GM23248 (cell line): ENCODE data around the gene ERC2. TPM values are rescaled to one million over a fixed set of nuclear protein-coding genes. Genes with fewer than 3 reads are reported as not detected.

Experiments used
- DNase-seq: peaks from one replicate; pipeline ENCODE4 v3.0.0-alpha.2; 2015
- H2AFZ ChIP-seq: fragments of 200-600 bp; sonication (generic); 2 replicates; pipeline ENCODE4 v1.6.1; 2016; ENCODE audit warnings: antibody characterized with exemption
- H3F3A ChIP-seq: fragments of 200-600 bp; sonication (generic); 2 replicates; pipeline ENCODE4 v1.6.1; 2016; ENCODE audit warnings: mild to moderate bottlenecking, antibody characterized with exemption, mixed run types; ENCODE audit not compliant: insufficient read depth
- H3K27ac ChIP-seq: fragments of 200-600 bp; sonication (generic); 2 replicates; pipeline ENCODE4 v1.5.1; 2016; ENCODE audit warnings: mild to moderate bottlenecking
- H3K27me3 ChIP-seq: fragments of 200-600 bp; sonication (generic); replicated peaks from 2 replicates; pipeline ENCODE4 v1.6.1; 2016; ENCODE audit warnings: mild to moderate bottlenecking; ENCODE audit not compliant: insufficient read depth
- H3K36me3 ChIP-seq: fragments of 200-600 bp; sonication (generic); 2 replicates; pipeline ENCODE4 v1.6.1; 2016; ENCODE audit warnings: low read depth, mild to moderate bottlenecking
- H3K4me1 ChIP-seq: fragments of 200-600 bp; sonication (generic); 2 replicates; pipeline ENCODE4 v1.6.1; 2016; ENCODE audit warnings: mild to moderate bottlenecking; ENCODE audit not compliant: insufficient read depth
- H3K4me2 ChIP-seq: fragments of 200-600 bp; sonication (generic); one replicate; pipeline ENCODE4 v1.6.1; 2016; ENCODE audit warnings: mild to moderate bottlenecking; ENCODE audit not compliant: unreplicated experiment
- H3K4me3 ChIP-seq: fragments of 200-600 bp; sonication (generic); 2 replicates; pipeline ENCODE4 v1.5.1; 2016; ENCODE audit warnings: mild to moderate bottlenecking
- H3K79me2 ChIP-seq: fragments of 200-600 bp; sonication (generic); 2 replicates; pipeline ENCODE4 v1.6.1; 2016; ENCODE audit warnings: mild to moderate bottlenecking; ENCODE audit not compliant: insufficient read depth
- H3K9ac ChIP-seq: fragments of 200-600 bp; sonication (generic); 2 replicates; pipeline ENCODE4 v1.6.1; 2016; ENCODE audit warnings: mild to moderate bottlenecking
- H3K9me2 ChIP-seq: fragments of 200-600 bp; sonication (generic); 2 replicates; pipeline ENCODE4 v1.6.1; 2016; ENCODE audit warnings: mixed run types, mild to moderate bottlenecking, moderate library complexity; ENCODE audit not compliant: insufficient read depth
- H3K9me3 ChIP-seq: fragments of 200-600 bp; sonication (generic); one replicate; pipeline ENCODE4 v1.6.1; 2017; ENCODE audit warnings: low read depth
- H4K20me1 ChIP-seq: fragments of 200-600 bp; sonication (generic); 2 replicates; pipeline ENCODE4 v1.6.0; 2016; ENCODE audit not compliant: insufficient read depth
- EZH2 ChIP-seq: fragments of 200-600 bp; sonication (generic); IDR thresholded peaks from 2 replicates; pipeline ENCODE4 v1.6.1; 2018; ENCODE audit warnings: antibody characterized with exemption, mild to moderate bottlenecking; ENCODE audit not compliant: insufficient read depth, poor library complexity, severe bottlenecking
- EZH2phosphoT487 ChIP-seq: fragments of 200-600 bp; sonication (generic); IDR thresholded peaks from 2 replicates; pipeline ENCODE4 v1.6.1; 2018; ENCODE audit warnings: antibody characterized with exemption, moderate library complexity, mild to moderate bottlenecking, low read depth; ENCODE audit not compliant: insufficient read depth
- WGBS, 2 experiments: methylation state at CpG; one replicate each; pipeline ENCODE4 v1.1.6; 2015 to 2017; ENCODE audit warnings: low lambda C conversion rate in 2 of 2, low coverage in 1 of 2; ENCODE audit errors: missing lambda C conversion rate in 2 of 2; 5-methylcytosine and 5-hydroxymethylcytosine counted together
- in situ Hi-C: fragments of 300-500 bp; cut with MboI; formaldehyde crosslinking; loops from 2 replicates; pipeline ENCODE4 v1.15.0; 2020
- polyA plus RNA-seq: library from polyadenylated mRNA; unstranded; fragments of >200 nt; fragmentation: Nextera tagmentation; extraction: Ambion mirVana; gene quantifications from 2 replicates; pipeline ENCODE4 v1.2.1, GENCODE V29; 2016
- total RNA-seq: library from RNA; depleted of rRNA; stranded (reverse); fragments of >200 nt; shearing (Covaris generic); gene quantifications from 2 replicates; pipeline ENCODE4 v1.2.3, GENCODE V29; 2014

The ERC2 gene
- total and polyA plus RNA-seq, 2 experiments from 2014 or later = not detected

- Histone ChIP-seq H3K27ac (peak overlapping the region; percentile 50), H3K4me2 (peak overlapping the region; percentile 35), H3K4me1 (peaks cover 14% of the 10 kb centered on the region), H2AFZ (peak overlapping the region; percentile 46), H3K27me3 (no peaks in the 10 kb centered on the region), H3K9ac (no peak overlapping the region), H3K9me2 (no peaks in the 10 kb centered on the region), H3K9me3 (no peaks in the 10 kb centered on the region), H3F3A (peaks cover 20% of the 10 kb centered on the region), H4K20me1 (no peaks in the 10 kb centered on the region), H3K4me3 (no peak overlapping the region), H3K36me3 (no peaks in the 10 kb centered on the region), H3K79me2 (no peaks in the 10 kb centered on the region)
- TF ChIP-seq EZH2phosphoT487 (no peak), EZH2 (no peak)
- WGBS, 2 experiments = 14 to 15% methylated on average over 5 of the region's 5 CpGs
- in situ Hi-C loops = no loop called here
- DNase-seq = peak; percentile 86
Observed at GRCh38 chr3:56119575-56120349, 348.5 kb downstream of the ERC2 start.

DNA sequence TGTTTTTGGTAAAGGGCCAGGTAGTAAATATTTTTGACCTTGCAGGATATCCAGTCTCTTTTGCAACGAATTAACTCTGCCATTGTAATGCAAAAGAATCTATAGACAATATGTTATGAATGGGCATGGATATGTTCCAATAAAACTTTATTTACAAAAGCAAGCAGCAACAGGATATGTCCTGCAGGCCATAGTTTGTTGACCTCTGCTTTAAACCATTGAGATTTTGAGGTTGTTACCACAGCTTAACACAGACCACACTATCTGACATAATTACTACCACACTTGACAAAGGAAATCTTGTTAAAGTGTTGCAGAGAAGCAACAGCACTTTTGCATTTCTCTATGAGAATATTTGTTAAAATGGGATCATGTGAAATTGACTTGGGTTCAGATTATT is 349.3 kb downstream of the ERC2 start:
- Histone ChIP-seq H3K79me2 (no peaks in the 10 kb centered on the region), H3K9me2 (no peaks in the 10 kb centered on the region), H3K27me3 (no peaks in the 10 kb centered on the region), H4K20me1 (no peaks in the 10 kb centered on the region), H3K4me3 (no peak overlapping the region), H3K9me3 (no peaks in the 10 kb centered on the region), H2AFZ (no peak overlapping the region), H3F3A (peaks cover 16% of the 10 kb centered on the region), H3K4me2 (no peak overlapping the region), H3K9ac (no peak overlapping the region), H3K36me3 (no peaks in the 10 kb centered on the region), H3K27ac (no peak overlapping the region), H3K4me1 (peaks cover 13% of the 10 kb centered on the region)
- no peak for DNase-seq
- TF ChIP-seq EZH2phosphoT487 (no peak), EZH2 (no peak)
- in situ Hi-C loops = no loop called here
- 7 to 13% methylated on average over 1 of the region's 1 CpG for WGBS, 2 experiments

DNA sequence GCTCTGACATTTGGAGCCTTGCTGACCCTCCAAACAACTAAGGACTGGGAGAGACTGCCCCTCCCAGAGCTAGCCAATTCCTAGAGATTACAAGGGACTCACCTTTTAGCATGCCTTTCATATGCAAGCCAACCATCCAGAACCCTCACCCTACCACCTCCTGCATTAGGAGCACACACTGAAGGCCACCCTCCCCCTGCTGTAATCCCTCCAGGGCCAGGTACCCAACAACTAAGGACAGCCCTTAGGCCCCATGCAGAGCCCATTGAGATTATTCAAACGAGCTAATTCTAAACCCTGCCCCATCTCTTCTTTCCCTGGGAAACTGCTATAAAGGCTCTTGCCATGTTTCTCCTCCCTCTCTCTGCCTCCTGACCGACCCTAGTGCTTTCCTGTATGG is 352.6 kb downstream of the ERC2 start:
- Histone ChIP-seq H3K4me1 (peaks cover 13% of the 10 kb centered on the region), H3F3A (peaks cover 16% of the 10 kb centered on the region), H2AFZ (no peak overlapping the region), H3K9me2 (no peaks in the 10 kb centered on the region), H3K9me3 (no peaks in the 10 kb centered on the region), H3K27ac (no peak overlapping the region), H4K20me1 (no peaks in the 10 kb centered on the region), H3K27me3 (no peaks in the 10 kb centered on the region), H3K9ac (no peak overlapping the region), H3K36me3 (no peaks in the 10 kb centered on the region), H3K4me3 (no peak overlapping the region), H3K79me2 (no peaks in the 10 kb centered on the region), H3K4me2 (no peak overlapping the region)
- no peak for DNase-seq
- in situ Hi-C loops = no loop called here
- no peak for TF ChIP-seq EZH2phosphoT487
- 0 to 9% methylated on average over 2 of the region's 2 CpGs for WGBS, 2 experiments

DNA sequence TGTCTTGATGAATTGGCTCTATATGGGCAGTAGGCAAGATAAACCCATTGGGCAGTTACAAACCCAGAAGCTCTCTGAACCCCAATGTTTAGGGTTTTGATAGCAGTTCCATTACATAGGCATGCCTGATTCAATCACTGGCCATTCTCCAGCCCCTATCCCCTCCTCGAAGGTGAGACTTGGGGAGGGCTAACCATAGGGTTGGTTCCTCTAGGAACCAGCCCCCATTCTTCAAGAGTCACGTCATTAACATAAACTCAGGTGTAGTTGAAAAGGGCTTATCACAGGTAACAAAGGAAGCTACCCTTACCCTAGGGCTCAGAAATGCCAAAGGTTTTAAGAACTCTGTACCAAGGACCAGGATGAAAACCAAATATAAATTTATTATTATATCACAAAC is 353.1 kb downstream of the ERC2 start:
- no peak for DNase-seq
- Histone ChIP-seq H3K9ac (no peak overlapping the region), H3K4me1 (peaks cover 9% of the 10 kb centered on the region), H3K79me2 (no peaks in the 10 kb centered on the region), H3K27ac (no peak overlapping the region), H4K20me1 (no peaks in the 10 kb centered on the region), H3K27me3 (no peaks in the 10 kb centered on the region), H3K9me3 (no peaks in the 10 kb centered on the region), H3K36me3 (no peaks in the 10 kb centered on the region), H3F3A (peaks cover 11% of the 10 kb centered on the region), H2AFZ (no peak overlapping the region), H3K9me2 (no peaks in the 10 kb centered on the region), H3K4me3 (no peak overlapping the region), H3K4me2 (no peak overlapping the region)
- TF ChIP-seq EZH2phosphoT487 = no peak
- TF ChIP-seq EZH2 = no peak
- in situ Hi-C loops = no loop called here
- 36 to 44% methylated on average over 2 of the region's 2 CpGs for WGBS, 2 experiments

GRCh38 chr3:56113908-56114307 is 354.4 kb downstream of the ERC2 start:
- WGBS, 2 experiments = 32 to 43% methylated on average over 2 of the region's 2 CpGs
- Histone ChIP-seq H3K9me3 (no peaks in the 10 kb centered on the region), H3K9ac (no peak overlapping the region), H3K4me2 (no peak overlapping the region), H3F3A (no peaks in the 10 kb centered on the region), H3K27me3 (no peaks in the 10 kb centered on the region), H3K27ac (no peak overlapping the region), H3K4me3 (no peak overlapping the region), H4K20me1 (no peaks in the 10 kb centered on the region), H2AFZ (no peak overlapping the region), H3K36me3 (no peaks in the 10 kb centered on the region), H3K4me1 (no peaks in the 10 kb centered on the region), H3K79me2 (no peaks in the 10 kb centered on the region), H3K9me2 (no peaks in the 10 kb centered on the region)
- no peak for TF ChIP-seq EZH2phosphoT487
- TF ChIP-seq EZH2 = no peak
- in situ Hi-C loops = no loop called here
- DNase-seq = no peak
